K562 (cell line): ENCODE measurements around the gene KCNG1. TPM values are rescaled to one million over a fixed set of nuclear protein-coding genes. Genes with fewer than 3 reads are reported as not detected.

ENCODE experiments used
- BRCA1 ChIP-seq, 2 experiments: fragments of 450-650 bp in 1 of 2; sonication (generic) in 1 of 2; formaldehyde crosslinking in 1 of 2; IDR thresholded peaks; 2 replicates each; pipeline versions ENCODE4 v1.5.0 to v1.6.1; 2017 to 2020; ENCODE audit warnings: mild to moderate bottlenecking in 1 of 2, missing genetic modification reagents in 1 of 2
- BRD4 ChIP-seq: fragments of 200-600 bp; sonication (generic); IDR thresholded peaks from 2 replicates; pipeline ENCODE4 v1.6.1; 2017; ENCODE audit warnings: inconsistent platforms
- C11orf30 ChIP-seq: fragments of 450-650 bp; IDR thresholded peaks from 2 replicates; pipeline ENCODE4 v1.6.1; 2016; ENCODE audit warnings: low read depth, mild to moderate bottlenecking
- CEBPB ChIP-seq: fragments of 450-650 bp; IDR thresholded peaks from 2 replicates; pipeline ENCODE4 v1.6.1; 2016; ENCODE audit warnings: missing genetic modification characterization, missing compliant biosample characterization
- CREM ChIP-seq: IDR thresholded peaks from 2 replicates; pipeline ENCODE4 v1.6.1; 2014; ENCODE audit warnings: antibody characterized with exemption, low read depth
- E2F6 ChIP-seq, 2 experiments: IDR thresholded peaks; 2 replicates each; pipeline ENCODE4 v1.6.1; 2011; ENCODE audit warnings: borderline replicate concordance in 1 of 2, control low read depth in 1 of 2, low read depth in 1 of 2, low read length in 1 of 2, mild to moderate bottlenecking in 1 of 2, mixed read lengths in 1 of 2, moderate library complexity in 1 of 2; ENCODE audit not compliant: insufficient read depth in 1 of 2, insufficient read length in 1 of 2, poor library complexity in 1 of 2, severe bottlenecking in 1 of 2; ENCODE audit errors: extremely low read depth in 1 of 2
- E4F1 ChIP-seq: fragments of 250-450 bp; sonication (Bioruptor Pico); IDR thresholded peaks from 2 replicates; pipeline ENCODE4 v1.5.0; 2021; ENCODE audit warnings: mild to moderate bottlenecking, borderline replicate concordance
- ETV5 ChIP-seq: sonication (generic); formaldehyde crosslinking; IDR thresholded peaks from 2 replicates; pipeline ENCODE4 v1.4.0; 2020; ENCODE audit warnings: low read depth, mild to moderate bottlenecking, missing genetic modification reagents
- GTF2F1 ChIP-seq: IDR thresholded peaks from 2 replicates; pipeline ENCODE4 v1.6.1; 2011; ENCODE audit warnings: low read depth, low read length, improper control_type of control experiment
- HNRNPLL ChIP-seq: fragments of 200-400 bp; formaldehyde crosslinking; IDR thresholded peaks from 2 replicates; pipeline ENCODE4 v1.6.1; 2017; ENCODE audit warnings: low read length, low read depth, mild to moderate bottlenecking; ENCODE audit not compliant: poor library complexity, severe bottlenecking
- KDM1A ChIP-seq, 2 experiments: fragments of 450-650 bp; IDR thresholded peaks; 2 replicates each; pipeline ENCODE4 v1.6.1; 2016; ENCODE audit warnings: mild to moderate bottlenecking in 2 of 2
- MCM3 ChIP-seq: fragments of 450-650 bp; IDR thresholded peaks from 2 replicates; pipeline ENCODE4 v1.6.1; 2016
- MECOM ChIP-seq: fragments of 250-450 bp; sonication (Bioruptor Pico); IDR thresholded peaks from 2 replicates; pipeline ENCODE4 v1.8.0; 2022; ENCODE audit warnings: inconsistent platforms
- PHTF2 ChIP-seq: fragments of 250-450 bp; sonication (Bioruptor Pico); IDR thresholded peaks from 2 replicates; pipeline ENCODE4 v1.5.0; 2021; ENCODE audit warnings: mild to moderate bottlenecking
- POLR2AphosphoS5 ChIP-seq: IDR thresholded peaks from 2 replicates; pipeline ENCODE4 v1.6.1; 2011; ENCODE audit warnings: mild to moderate bottlenecking, low read depth, low read length, moderate library complexity; ENCODE audit not compliant: control insufficient read depth, insufficient read depth
- SIN3A ChIP-seq, 2 experiments: fragments of 150-350 bp in 1 of 2; IDR thresholded peaks; 2 replicates each; pipeline ENCODE4 v1.6.1; 2011 to 2016; ENCODE audit warnings: borderline replicate concordance in 2 of 2, low read depth in 2 of 2, low read length in 2 of 2, mild to moderate bottlenecking in 2 of 2, moderate library complexity in 2 of 2; ENCODE audit not compliant: control insufficient read depth in 1 of 2
- SMAD4 ChIP-seq: fragments of 250-450 bp; sonication (Bioruptor Pico); conservative IDR thresholded peaks from 2 replicates; pipeline ENCODE4 v1.8.0; 2021; ENCODE audit warnings: inconsistent platforms, mild to moderate bottlenecking, moderate library complexity
- TCFL5 ChIP-seq: fragments of 250-450 bp; sonication (Bioruptor Pico); conservative IDR thresholded peaks from 2 replicates; pipeline ENCODE4 v1.6.1; 2021; ENCODE audit warnings: mild to moderate bottlenecking, moderate library complexity, matching md5 sums
- TRIM28 ChIP-seq: fragments of 450-650 bp; IDR thresholded peaks from 2 replicates; pipeline ENCODE4 v1.6.1; 2017
- ZZZ3 ChIP-seq: fragments of 450-650 bp; IDR thresholded peaks from 2 replicates; pipeline ENCODE4 v1.6.1; 2016; ENCODE audit warnings: antibody characterized with exemption, mild to moderate bottlenecking, moderate library complexity
- polyA plus RNA-seq, 8 experiments: library from polyadenylated mRNA; depleted of rRNA in 4 of 8; stranded (reverse) in 5 of 8; unstranded in 3 of 8; fragments of >200 nt; fragmentation: Nextera tagmentation in 2 of 8; fragmentation: Illumina TruSeq in 1 of 8; extraction: Ambion mirVana in 2 of 8; extraction: Trizol in 1 of 8; gene quantifications; 2 replicates each; pipeline versions ENCODE4 v1.2.1 to v1.2.3, GENCODE V29; 2011 to 2014; ENCODE audit warnings: inconsistent platforms in 1 of 8, missing spikeins in 1 of 8
- total RNA-seq, 7 experiments: library from RNA; depleted of rRNA in 6 of 7; stranded (reverse); fragments of >200 nt in 6 of 7; fragmentation: Illumina TruSeq in 2 of 7; extraction: Trizol in 2 of 7; gene quantifications; 2 replicates each; pipeline versions ENCODE4 v1.2.1 to v1.2.3, GENCODE V29; 2011 to 2021; ENCODE audit warnings: low replicate concordance in 1 of 7
- TF ChIP-seq, protein P1 (sequence below), 3 experiments: fragments of 200-800 bp in 1 of 3; sonication (Bioruptor generic) in 1 of 3; sonication (generic) in 1 of 3; formaldehyde crosslinking in 1 of 3; IDR thresholded peaks; 2 replicates each; pipeline versions ENCODE4 v1.6.1 to v1.8.0; 2016 to 2022; ENCODE audit warnings: mild to moderate bottlenecking in 2 of 3, missing compliant biosample characterization in 2 of 3, missing genetic modification characterization in 2 of 3, missing genetic modification reagents in 1 of 3

KCNG1 gene
- total and polyA plus RNA-seq, 9 of the 15 experiments (the other 6 are each of a cell fraction or from before 2014, with no cell fraction given) = 0.06 to 1.5 (median 0.22) TPM; not detected in 2

DNA sequence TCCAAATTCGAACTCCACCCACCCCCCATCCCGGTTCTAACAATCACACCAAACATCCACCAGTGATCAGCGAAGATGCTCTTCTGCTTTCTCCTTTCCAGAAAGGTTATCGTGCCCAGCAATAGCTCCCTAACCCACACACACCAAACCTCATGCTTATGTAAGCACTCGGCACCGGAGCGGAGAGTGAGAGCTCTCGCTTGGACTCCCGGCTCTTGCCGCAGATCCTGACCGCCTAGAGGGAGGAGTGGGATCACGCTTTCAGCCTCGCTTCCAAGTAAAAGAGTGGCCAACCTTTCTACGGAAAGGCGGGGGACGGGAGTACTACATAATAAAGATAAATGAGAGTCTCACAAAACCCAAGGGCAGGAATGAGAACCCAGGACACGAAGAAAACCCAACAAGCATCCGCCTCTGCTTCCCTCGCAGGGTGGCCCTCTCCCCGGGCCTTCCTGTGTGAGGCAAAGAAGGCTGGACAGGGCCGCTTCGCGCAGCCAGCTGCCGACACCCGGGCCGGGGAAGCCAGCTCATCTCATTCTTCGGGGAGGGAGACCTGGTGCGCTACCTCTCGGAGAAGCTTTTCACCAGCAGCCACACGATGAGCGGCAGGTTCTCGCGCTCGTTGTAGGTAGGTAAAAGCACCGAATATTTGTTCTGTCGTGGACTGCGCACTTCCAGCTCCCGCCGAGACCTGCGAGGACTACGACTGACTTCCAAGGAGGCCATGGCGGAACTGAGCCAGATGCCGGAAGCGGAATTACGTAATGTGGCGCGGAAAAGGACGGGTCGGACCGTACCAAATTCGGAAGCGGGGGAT lies 64.9 kb downstream of the KCNG1 start, which contains the start of gene DPM1 (continued):
- no peak for TF ChIP-seq E4F1 (CRISPR knock-in tag)
- TF ChIP-seq TRIM28 = no peak
- TF ChIP-seq CEBPB = peak; percentile 84; the same call in 1 of the 2 replicates
- peak; percentile 79 to 82; a peak in 3 of 4 replicates for TF ChIP-seq SIN3A (IDR thresholded peaks at IDR 0.05; ENCODE audit: borderline replicate concordance in 2 of 2, control insufficient read depth in 1 of 2, low read depth in 2 of 2, low read length in 2 of 2)
- TF ChIP-seq BRD4 = peak; percentile 58; the same call in 1 of the 2 replicates
- peak; percentile 93 for TF ChIP-seq CREM
- TF ChIP-seq, protein P1, sequence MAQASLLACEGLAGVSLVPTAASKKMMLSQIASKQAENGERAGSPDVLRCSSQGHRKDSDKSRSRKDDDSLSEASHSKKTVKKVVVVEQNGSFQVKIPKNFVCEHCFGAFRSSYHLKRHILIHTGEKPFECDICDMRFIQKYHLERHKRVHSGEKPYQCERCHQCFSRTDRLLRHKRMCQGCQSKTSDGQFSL (CRISPR knock-in tag; IDR thresholded peaks at IDR 0.05) = peak; percentile 72
- TF ChIP-seq, protein P1 (tag; IDR thresholded peaks at IDR 0.05) = no peak
- TF ChIP-seq ETV5 (CRISPR knock-in tag) = peak; percentile 45; the same call in 1 of the 2 replicates
- TF ChIP-seq HNRNPLL = peak; percentile 24
- no peak for TF ChIP-seq GTF2F1
- TF ChIP-seq KDM1A (IDR thresholded peaks at IDR 0.05) = no peak
- no peak for TF ChIP-seq TCFL5
- no peak for TF ChIP-seq SMAD4
- peak in 1 of 2 experiments; percentile 25 for TF ChIP-seq E2F6 (IDR thresholded peaks at IDR 0.05; ENCODE audit: borderline replicate concordance in 1 of 2, extremely low read depth in 1 of 2, insufficient read depth in 1 of 2, insufficient read length in 1 of 2, low read depth in 1 of 2, low read length in 1 of 2, poor library complexity in 1 of 2, severe bottlenecking in 1 of 2)
- no peak for TF ChIP-seq BRCA1 (IDR thresholded peaks at IDR 0.05)
- TF ChIP-seq BRCA1 (CRISPR knock-in tag; IDR thresholded peaks at IDR 0.05) = no peak
- peak; percentile 96 for TF ChIP-seq POLR2AphosphoS5
- TF ChIP-seq C11orf30 = no peak
- no peak for TF ChIP-seq MECOM (CRISPR knock-in tag)
- no peak for TF ChIP-seq PHTF2
- TF ChIP-seq ZZZ3 = no peak
- TF ChIP-seq MCM3 = no peak
